ENCODE data around the gene PTBP1.

PTBP1 gene

GRCh38 chr19:797528-798414 lies 519 bp downstream of the PTBP1 start:
- peak; percentile 88 for DNase-seq (ENCODE audit: low spot score)

- DNase-seq (ENCODE audit: low spot score), result peak; percentile 37
These were observed 1.3 kb downstream of the PTBP1 start for GRCh38 chr19:798415-799075.

GRCh38 chr19:799076-799881 lies 2.0 kb downstream of the PTBP1 start:
- no peak for DNase-seq (ENCODE audit: low spot score)

- DNase-seq (ENCODE audit: low spot score), result no peak
These were observed 3.2 kb downstream of the PTBP1 start for GRCh38 chr19:800360-801029.

- DNase-seq (ENCODE audit: low spot score), result peak; percentile 29
These were observed 4.0 kb downstream of the PTBP1 start for GRCh38 chr19:801030-801860.

- DNase-seq (ENCODE audit: low spot score), result no peak
These were observed 4.7 kb downstream of the PTBP1 start for GRCh38 chr19:801861-802497.

- no peak for DNase-seq (ENCODE audit: low spot score)
These were observed 5.3 kb downstream of the PTBP1 start for GRCh38 chr19:802498-803098.

GRCh38 chr19:803099-803561 lies 5.9 kb downstream of the PTBP1 start:
- no peak for DNase-seq (ENCODE audit: low spot score)

GRCh38 chr19:803686-804418 lies 6.6 kb downstream of the PTBP1 start:
- DNase-seq (ENCODE audit: low spot score), result no peak

- no peak for DNase-seq (ENCODE audit: low spot score)
These were observed 7.3 kb downstream of the PTBP1 start for GRCh38 chr19:804419-805165.

GRCh38 chr19:805166-805551 lies 7.9 kb downstream of the PTBP1 start:
- no peak for DNase-seq (ENCODE audit: low spot score)

GRCh38 chr19:805600-806550 lies 8.6 kb downstream of the PTBP1 start:
- no peak for DNase-seq (ENCODE audit: low spot score)

GRCh38 chr19:806815-807421 lies 9.7 kb downstream of the PTBP1 start:
- DNase-seq (ENCODE audit: low spot score), result peak; percentile 30

GRCh38 chr19:807627-808422 lies 10.6 kb downstream of the PTBP1 start:
- no peak for DNase-seq (ENCODE audit: low spot score)

GRCh38 chr19:808423-808775 lies 11.1 kb downstream of the PTBP1 start:
- no peak for DNase-seq (ENCODE audit: low spot score)

Measured in NAMALWA (cell line).